HEK293 (cell line): ENCODE measurements around the gene IGF2BP1.

Experiments used
- CTCF ChIP-seq: fragments of 450-650 bp; formaldehyde crosslinking; IDR thresholded peaks from 2 replicates; pipeline ENCODE4 v1.5.1; 2016; ENCODE audit warnings: missing biosample characterization, missing genetic modification characterization
- REST ChIP-seq: fragments of 450-650 bp; formaldehyde crosslinking; IDR thresholded peaks from 2 replicates; pipeline ENCODE4 v1.5.1; 2016; ENCODE audit warnings: missing biosample characterization, missing genetic modification characterization
- YY1 ChIP-seq: fragments of 450-650 bp; formaldehyde crosslinking; IDR thresholded peaks from 2 replicates; pipeline ENCODE4 v1.5.1; 2018; ENCODE audit warnings: missing biosample characterization, missing genetic modification characterization
- ZBTB26 ChIP-seq: fragments of 450-650 bp; formaldehyde crosslinking; optimal IDR thresholded peaks from 2 replicates; pipeline ENCODE3; 2016; ENCODE audit warnings: missing biosample characterization, mild to moderate bottlenecking, missing genetic modification characterization
- ZNF18 ChIP-seq: fragments of 450-650 bp; formaldehyde crosslinking; IDR thresholded peaks from 2 replicates; pipeline ENCODE4 v1.5.1; 2016; ENCODE audit warnings: missing biosample characterization, missing genetic modification characterization
- ZNF394 ChIP-seq: fragments of 450-650 bp; formaldehyde crosslinking; IDR thresholded peaks from 2 replicates; pipeline ENCODE4 v1.5.1; 2016; ENCODE audit warnings: missing biosample characterization, missing genetic modification characterization, mild to moderate bottlenecking, moderate library complexity, borderline replicate concordance
- ZNF571 ChIP-seq: fragments of 450-650 bp; formaldehyde crosslinking; IDR thresholded peaks from 2 replicates; pipeline ENCODE4 v1.5.0; 2017; ENCODE audit warnings: missing biosample characterization, missing genetic modification characterization
- ZNF768 ChIP-seq: fragments of 450-650 bp; formaldehyde crosslinking; IDR thresholded peaks from 2 replicates; pipeline ENCODE4 v1.5.1; 2018; ENCODE audit warnings: missing biosample characterization, mild to moderate bottlenecking, missing genetic modification characterization
- ZSCAN18 ChIP-seq: fragments of 450-650 bp; formaldehyde crosslinking; IDR thresholded peaks from 2 replicates; pipeline ENCODE4 v1.5.1; 2016; ENCODE audit warnings: missing biosample characterization, missing genetic modification characterization

GRCh38 chr17:49038544-49038943, 41.4 kb downstream of the IGF2BP1 start:
- no peak for TF ChIP-seq CTCF (tag by site-specific recombination)
- TF ChIP-seq ZNF768 (tag by site-specific recombination), result no peak
- no peak for TF ChIP-seq ZBTB26 (tag by site-specific recombination)
- no peak for TF ChIP-seq YY1 (tag by site-specific recombination)
- TF ChIP-seq REST (tag by site-specific recombination), result no peak
- TF ChIP-seq ZNF571 (tag by site-specific recombination), result no peak
- TF ChIP-seq ZSCAN18 (tag by site-specific recombination), result no peak
- no peak for TF ChIP-seq ZNF18
- no peak for TF ChIP-seq ZNF394 (tag by site-specific recombination)
